Endothelial cell of umbilical vein (primary cell): ENCODE results near the gene MBD4.

ENCODE experiments used
- CTCF ChIP-seq, 2 donors: IDR thresholded peaks; 1 replicate in 1 of 2; 2 replicates in 1 of 2; pipeline ENCODE4 v1.5.1; 2011; ENCODE audit warnings: low read length in 2 of 2, mild to moderate bottlenecking in 2 of 2, moderate library complexity in 2 of 2, control low read depth in 1 of 2, inconsistent platforms in 1 of 2, low read depth in 1 of 2; ENCODE audit not compliant: insufficient read depth in 1 of 2; ENCODE audit errors: extremely low read depth in 1 of 2
- EZH2 ChIP-seq: IDR thresholded peaks from 2 replicates; pipeline ENCODE4 v1.6.1; 2012; ENCODE audit warnings: borderline replicate concordance, low read depth, mild to moderate bottlenecking, moderate library complexity, low read length, inconsistent platforms; ENCODE audit not compliant: severe bottlenecking
- FOS ChIP-seq: IDR thresholded peaks from 2 replicates; pipeline ENCODE4 v1.6.1; 2011; ENCODE audit warnings: mild to moderate bottlenecking, low read length, moderate library complexity, borderline replicate concordance; ENCODE audit not compliant: insufficient read depth
- JUN ChIP-seq: IDR thresholded peaks from 2 replicates; pipeline ENCODE4 v1.6.1; 2011; ENCODE audit warnings: borderline replicate concordance, low read depth; ENCODE audit not compliant: insufficient read length, insufficient read depth
- POLR2A ChIP-seq: IDR thresholded peaks from 2 replicates; pipeline ENCODE4 v1.6.1; 2012; ENCODE audit warnings: low read depth, mild to moderate bottlenecking, control low read depth, low read length
- POLR2AphosphoS5 ChIP-seq: IDR thresholded peaks from 2 replicates; pipeline ENCODE4 v1.6.1; 2012; ENCODE audit warnings: low read depth, mild to moderate bottlenecking, control low read depth, low read length, moderate library complexity; ENCODE audit not compliant: insufficient read depth

- TF ChIP-seq CTCF (IDR thresholded peaks at IDR 0.05; ENCODE audit: extremely low read depth in 1 of 2, insufficient read depth in 1 of 2, low read depth in 1 of 2, low read length in 2 of 2): no peak
- no peak for TF ChIP-seq POLR2AphosphoS5
- no peak for TF ChIP-seq POLR2A
- no peak for TF ChIP-seq FOS
- TF ChIP-seq EZH2: no peak
- TF ChIP-seq JUN: no peak
These were observed 21.4 kb downstream of the MBD4 start for GRCh38 chr3:129418041-129418973.
